Trophoblast cell (in vitro differentiated cells and primary cell): ENCODE measurements around the gene PDCD5.
A peak's percentile ranks its signal among the peaks of the same experiment; 100 is the strongest.
"Not testable (repeated sequence)": the region's sequence is repeated elsewhere in the genome, so short reads cannot be mapped to it uniquely, and the experiment has no call there.

Experiments
- DNase-seq, 2 donors: peaks; one replicate each; pipeline ENCODE4 v3.0.0-alpha.2; 2016
- H2AFZ ChIP-seq: 2 replicates; pipeline ENCODE4 v1.6.1; 2013; ENCODE audit warnings: low read length, moderate library complexity, mild to moderate bottlenecking; ENCODE audit not compliant: insufficient read depth, poor library complexity
- H2AK5ac ChIP-seq: 2 replicates; pipeline ENCODE4 v1.6.1; 2013; ENCODE audit warnings: mild to moderate bottlenecking, low read length
- H2BK120ac ChIP-seq: 2 replicates; pipeline ENCODE4 v1.6.1; 2013; ENCODE audit warnings: low read length, mild to moderate bottlenecking, moderate library complexity; ENCODE audit not compliant: insufficient read depth, poor library complexity
- H2BK12ac ChIP-seq: 2 replicates; pipeline ENCODE4 v1.6.1; 2013; ENCODE audit warnings: mild to moderate bottlenecking, low read length, moderate library complexity
- H2BK5ac ChIP-seq: 2 replicates; pipeline ENCODE4 v1.6.1; 2013; ENCODE audit warnings: low read length, low read depth, moderate library complexity, mild to moderate bottlenecking; ENCODE audit not compliant: poor library complexity
- H3K14ac ChIP-seq: 2 replicates; pipeline ENCODE4 v1.6.1; 2013; ENCODE audit warnings: mild to moderate bottlenecking, low read length
- H3K18ac ChIP-seq: 2 replicates; pipeline ENCODE4 v1.6.1; 2013; ENCODE audit warnings: mild to moderate bottlenecking, low read length
- H3K23ac ChIP-seq: 2 replicates; pipeline ENCODE4 v1.6.1; 2013; ENCODE audit warnings: low read length
- H3K27ac ChIP-seq: 2 replicates; pipeline ENCODE4 v1.5.1; 2013; ENCODE audit warnings: low read depth, mild to moderate bottlenecking, inconsistent platforms, low read length, moderate library complexity
- H3K27me3 ChIP-seq: 2 replicates; pipeline ENCODE4 v1.6.1; 2013; ENCODE audit warnings: inconsistent platforms, mild to moderate bottlenecking, low read length, moderate library complexity; ENCODE audit not compliant: insufficient read depth
- H3K36me3 ChIP-seq, 2 experiments: 1 replicate in 1 of 2; 2 replicates in 1 of 2; pipeline ENCODE4 v1.6.1; 2013; ENCODE audit warnings: low read length in 2 of 2, mild to moderate bottlenecking in 2 of 2, moderate library complexity in 1 of 2; ENCODE audit not compliant: insufficient read depth in 2 of 2, control insufficient read depth in 1 of 2
- H3K4ac ChIP-seq: 2 replicates; pipeline ENCODE4 v1.6.1; 2013; ENCODE audit warnings: low read depth, mild to moderate bottlenecking, low read length, moderate library complexity
- H3K4me1 ChIP-seq, 2 experiments: 1 replicate in 1 of 2; 2 replicates in 1 of 2; pipeline ENCODE4 v1.6.1; 2013; ENCODE audit warnings: low read length in 2 of 2, mild to moderate bottlenecking in 2 of 2, moderate library complexity in 1 of 2; ENCODE audit not compliant: insufficient read depth in 2 of 2, control insufficient read depth in 1 of 2
- H3K4me2 ChIP-seq: 2 replicates; pipeline ENCODE4 v1.6.1; 2013; ENCODE audit warnings: inconsistent platforms, mild to moderate bottlenecking, low read length, moderate library complexity
- H3K4me3 ChIP-seq: 2 replicates; pipeline ENCODE4 v1.5.1; 2013; ENCODE audit warnings: mild to moderate bottlenecking, low read depth, low read length, inconsistent platforms
- H3K79me1 ChIP-seq: one replicate; pipeline ENCODE4 v1.6.1; 2013; ENCODE audit warnings: low read length
- H3K79me2 ChIP-seq: 2 replicates; pipeline ENCODE4 v1.6.1; 2013; ENCODE audit warnings: low read length, mild to moderate bottlenecking; ENCODE audit not compliant: control insufficient read depth, insufficient read depth, poor library complexity
- H3K9ac ChIP-seq: 2 replicates; pipeline ENCODE4 v1.6.1; 2013; ENCODE audit warnings: mild to moderate bottlenecking, low read length
- H3K9me3 ChIP-seq: 2 replicates; pipeline ENCODE4 v1.6.1; 2013; ENCODE audit warnings: low read depth, mild to moderate bottlenecking, control low read depth, inconsistent platforms, low read length; ENCODE audit not compliant: insufficient read depth
- H4K12ac ChIP-seq: 2 replicates; pipeline ENCODE4 v1.6.1; 2013; ENCODE audit warnings: low read depth, mild to moderate bottlenecking, low read length, moderate library complexity
- H4K8ac ChIP-seq: 2 replicates; pipeline ENCODE4 v1.6.1; 2013; ENCODE audit warnings: low read depth, mild to moderate bottlenecking, low read length, moderate library complexity
- H4K91ac ChIP-seq: one replicate; pipeline ENCODE4 v1.6.1; 2013; ENCODE audit warnings: low read depth, mild to moderate bottlenecking, low read length, moderate library complexity
- WGBS: extraction: QIAGEN DNeasy Blood & Tissue Kit; methylation state at CpG from one replicate; pipeline ENCODE4 v1.1.7; 2013; ENCODE audit warnings: missing lambda C conversion rate; ENCODE audit not compliant: insufficient read length, insufficient coverage; ENCODE audit errors: extremely low coverage; 5-methylcytosine and 5-hydroxymethylcytosine counted together

The PDCD5 gene

DNA sequence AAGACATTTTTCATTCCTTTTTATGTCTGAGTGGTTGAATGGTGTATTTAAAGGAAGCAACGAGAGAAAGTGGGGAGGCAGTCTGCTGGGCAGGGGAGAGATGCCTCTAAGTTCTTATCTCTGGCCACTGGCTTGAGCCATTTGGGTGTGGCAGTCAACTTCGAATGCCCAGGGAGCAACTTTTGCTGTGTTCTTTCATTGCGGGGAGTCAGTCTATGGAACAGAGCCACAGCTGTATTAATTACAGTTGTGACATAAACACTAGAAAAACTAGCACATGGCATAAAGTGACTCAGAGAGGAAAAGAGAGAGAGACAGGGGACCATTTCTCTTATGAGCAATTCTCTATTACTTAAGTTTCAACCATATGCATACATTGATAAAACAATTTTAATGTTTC, 40.4 kb upstream of the PDCD5 start:
- Histone ChIP-seq H3K14ac (no peak overlapping the region), H2BK5ac (no peak overlapping the region), H2BK12ac (no peak overlapping the region), H2AFZ (no peak overlapping the region), H3K27me3 (no peaks in the 10 kb centered on the region), H4K12ac (no peak overlapping the region), H3K9me3 (no peaks in the 10 kb centered on the region), H2BK120ac (no peak overlapping the region), H3K79me1 (no peaks in the 10 kb centered on the region), H3K4me2 (no peak overlapping the region), H3K4me3 (no peak overlapping the region), H2AK5ac (no peak overlapping the region), H3K36me3 (no peaks in the 10 kb centered on the region), H4K91ac (no peak overlapping the region), H3K18ac (no peak overlapping the region), H3K23ac (no peak overlapping the region), H3K79me2 (no peaks in the 10 kb centered on the region), H3K27ac (no peak overlapping the region), H3K4ac (no peak overlapping the region), H3K9ac (no peak overlapping the region), H3K4me1 (no peaks in the 10 kb centered on the region), H4K8ac (no peak overlapping the region)
- WGBS, result no CpG with 5 or more reads among the region's 3 CpGs
- DNase-seq, result no peak

DNA sequence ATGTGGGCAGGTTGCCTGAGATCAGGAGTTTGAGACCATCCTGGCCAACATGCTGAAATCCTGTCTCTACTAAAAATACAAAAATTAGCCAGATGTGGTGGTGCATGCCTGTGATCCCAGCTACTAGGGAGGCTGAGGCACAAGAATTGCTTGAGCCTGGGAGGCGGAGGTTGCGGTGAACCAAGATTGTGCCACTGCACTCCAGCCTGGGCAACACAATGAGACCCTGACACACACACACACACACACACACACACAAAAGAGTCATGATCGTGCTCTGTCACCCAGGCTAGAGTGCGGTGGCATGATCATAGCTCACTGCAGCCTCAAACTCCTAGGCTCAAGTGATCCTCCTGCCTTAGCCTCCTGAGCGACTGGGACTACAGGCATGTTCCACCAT, 39.6 kb upstream of the PDCD5 start:
- H3K36me3 ChIP-seq, H4K8ac ChIP-seq, H3K4me2 ChIP-seq, H3K79me1 ChIP-seq, H3K14ac ChIP-seq, H2BK12ac ChIP-seq, H3K4me1 ChIP-seq, H2BK5ac ChIP-seq, H3K9ac ChIP-seq, H2AK5ac ChIP-seq, H3K79me2 ChIP-seq, H4K91ac ChIP-seq, H2AFZ ChIP-seq, H2BK120ac ChIP-seq, H3K18ac ChIP-seq, H3K9me3 ChIP-seq, H3K4ac ChIP-seq, H4K12ac ChIP-seq, H3K27ac ChIP-seq, DNase-seq, H3K4me3 ChIP-seq, H3K23ac ChIP-seq, H3K27me3 ChIP-seq: not testable (repeated sequence)
- WGBS, result no CpG with 5 or more reads among the region's 5 CpGs

DNA sequence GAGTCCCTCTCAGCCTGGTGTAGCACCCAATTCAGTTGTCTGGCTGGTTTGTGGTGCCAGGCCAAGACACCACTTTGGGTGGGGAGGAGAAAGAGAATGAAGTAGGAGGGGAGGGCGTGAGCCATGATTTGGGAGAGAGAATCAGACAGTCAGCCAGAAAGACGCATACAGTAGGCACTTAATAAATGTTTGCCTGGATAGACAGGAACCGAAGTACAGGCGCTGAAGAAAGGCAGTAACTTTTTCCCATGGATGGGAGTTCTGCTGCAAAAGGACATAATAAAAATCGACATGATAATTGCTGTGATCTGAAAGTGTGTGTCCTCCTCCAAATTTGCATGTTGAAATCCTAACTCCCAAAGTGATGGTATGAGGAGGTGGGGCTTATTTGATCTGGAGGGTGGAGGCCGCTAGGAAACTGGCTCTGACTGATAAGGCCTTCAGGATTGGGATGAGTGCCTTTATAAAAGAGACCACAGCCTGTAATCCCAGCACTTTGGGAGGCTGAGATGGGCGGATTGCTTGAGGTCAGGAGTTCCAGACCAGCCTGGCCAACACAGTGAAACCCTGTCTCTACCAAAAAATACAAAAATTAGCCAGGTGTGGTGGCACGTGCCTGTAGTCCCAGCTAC, 38.4 kb upstream of the PDCD5 start:
- Histone ChIP-seq H2BK12ac (no peak overlapping the region), H3K4me1 (no peaks in the 10 kb centered on the region), H3K79me1 (no peaks in the 10 kb centered on the region), H3K14ac (no peak overlapping the region), H4K8ac (no peak overlapping the region), H3K4ac (no peak overlapping the region), H2AFZ (no peak overlapping the region), H4K91ac (no peak overlapping the region), H2AK5ac (no peak overlapping the region), H2BK120ac (no peak overlapping the region), H2BK5ac (no peak overlapping the region), H3K4me3 (no peak overlapping the region), H3K27me3 (no peaks in the 10 kb centered on the region), H3K23ac (no peak overlapping the region), H3K79me2 (no peaks in the 10 kb centered on the region), H3K36me3 (no peaks in the 10 kb centered on the region), H3K9me3 (no peaks in the 10 kb centered on the region), H3K4me2 (no peak overlapping the region), H3K27ac (no peak overlapping the region), H3K9ac (no peak overlapping the region), H3K18ac (no peak overlapping the region), H4K12ac (no peak overlapping the region)
- DNase-seq, result no peak
- WGBS, result no CpG with 5 or more reads among the region's 8 CpGs

DNA sequence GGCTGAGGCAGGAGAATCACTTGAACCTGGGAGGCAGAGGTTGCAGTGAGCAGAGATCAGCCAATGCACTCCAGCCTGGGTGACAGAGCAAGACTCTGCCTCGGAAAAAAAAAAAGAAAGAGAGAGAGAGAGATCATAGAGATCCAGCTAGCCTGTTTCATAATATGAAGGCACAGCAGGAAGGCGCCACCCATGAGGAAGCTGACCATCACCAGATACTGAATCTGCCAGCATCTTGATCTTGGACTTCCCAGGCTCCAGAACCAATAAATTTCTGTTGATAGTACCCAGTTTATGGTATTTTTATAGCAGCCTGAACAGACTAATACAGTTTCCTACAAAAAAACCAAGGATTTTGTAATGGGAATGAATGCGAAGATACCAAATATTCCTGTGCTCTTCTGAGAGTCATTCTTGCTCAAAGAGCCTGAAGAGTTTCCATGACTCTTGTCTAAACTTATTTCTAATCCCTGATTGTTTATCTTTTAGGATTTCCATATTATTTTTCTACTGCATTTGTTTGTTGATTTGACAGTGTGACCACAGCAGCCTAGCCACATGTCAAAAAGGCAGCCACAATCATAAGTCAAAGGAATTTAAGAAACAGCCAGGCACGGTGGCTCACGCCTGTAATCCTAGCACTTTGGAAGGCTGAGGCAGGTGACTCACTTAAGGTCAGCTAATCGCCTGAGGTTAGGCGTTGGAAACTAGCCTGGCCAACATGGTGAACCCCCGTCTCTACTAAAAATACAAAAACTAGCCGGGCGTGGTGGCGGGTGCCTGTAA, 37.7 kb upstream of the PDCD5 start:
- Histone ChIP-seq H2BK120ac (no peak overlapping the region), H3K9me3 (no peaks in the 10 kb centered on the region), H3K36me3 (no peaks in the 10 kb centered on the region), H4K12ac (no peak overlapping the region), H2BK12ac (no peak overlapping the region), H3K18ac (no peak overlapping the region), H4K8ac (no peak overlapping the region), H3K27ac (no peak overlapping the region), H3K4me3 (no peak overlapping the region), H3K4me1 (no peaks in the 10 kb centered on the region), H2AFZ (no peak overlapping the region), H3K27me3 (no peaks in the 10 kb centered on the region), H3K79me2 (no peaks in the 10 kb centered on the region), H3K79me1 (no peaks in the 10 kb centered on the region), H3K4me2 (no peak overlapping the region), H3K23ac (no peak overlapping the region), H3K4ac (no peak overlapping the region), H2AK5ac (no peak overlapping the region), H4K91ac (no peak overlapping the region), H3K14ac (no peak overlapping the region), H3K9ac (no peak overlapping the region), H2BK5ac (no peak overlapping the region)
- no CpG with 5 or more reads among the region's 11 CpGs for WGBS
- peak; percentile 71 to 79 for DNase-seq
